Liver (tissue), 3 donors: ENCODE results near the gene VLDLR.

ENCODE experiments used
- CTCF ChIP-seq: fragments of 150-350 bp; IDR thresholded peaks from 2 replicates; pipeline ENCODE4 v1.5.1; 2017; ENCODE audit warnings: improper control_type of control experiment, low read depth, low read length; ENCODE audit not compliant: missing input control
- SP1 ChIP-seq: IDR thresholded peaks from 2 replicates; pipeline ENCODE4 v1.6.1; 2018; ENCODE audit warnings: antibody characterized with exemption, mild to moderate bottlenecking
- TAF1 ChIP-seq: conservative IDR thresholded peaks from 2 replicates; pipeline ENCODE4 v1.6.1; 2016; ENCODE audit warnings: antibody characterized with exemption, mild to moderate bottlenecking
- YY1 ChIP-seq: IDR thresholded peaks from 2 replicates; pipeline ENCODE4 v1.6.1; 2016; ENCODE audit warnings: antibody characterized with exemption, mild to moderate bottlenecking
- donor health status: healthy.
- donor health status: healthy.

GRCh38 chr9:2622461-2623287 is 1.1 kb downstream of the VLDLR start:
- TF ChIP-seq CTCF (no peak), YY1 (no peak), SP1 (no peak), TAF1 (no peak)
